Heart right ventricle (tissue), 16 donors: ENCODE results near the gene ROCK2. TPM values are rescaled to one million over a fixed set of nuclear protein-coding genes. Genes with fewer than 3 reads are reported as not detected.

Experiments used
- ATAC-seq, 8 donors: fragments of 200-7000 bp; cut with Tn5 transposase; one replicate each; pipeline ENCODE4 v1.9.1; 2020; ENCODE audit warnings: mild to moderate bottlenecking in 8 of 8, moderate library complexity in 8 of 8, moderate number of reproducible peaks in 1 of 8
- DNase-seq, 2 donors: peaks; one replicate each; pipeline ENCODE4 v3.0.0-alpha.2; 2020
- H3K27ac ChIP-seq, 10 donors: fragments of 200-600 bp; sonication (generic) in 2 of 10; one replicate each; pipeline versions ENCODE4 v1.5.0 to v1.8.0; 2020 to 2022; ENCODE audit warnings: mild to moderate bottlenecking in 3 of 10
- H3K27me3 ChIP-seq, 7 donors: fragments of 200-600 bp; one replicate each; pipeline ENCODE4 v1.8.0; 2021 to 2022; ENCODE audit warnings: mild to moderate bottlenecking in 2 of 7
- H3K36me3 ChIP-seq, 9 donors: fragments of 200-600 bp; sonication (generic) in 1 of 9; one replicate each; pipeline versions ENCODE4 v1.5.0 to v1.8.0; 2020 to 2022; ENCODE audit warnings: mild to moderate bottlenecking in 2 of 9
- H3K4me1 ChIP-seq, 9 donors: fragments of 200-600 bp; sonication (generic) in 1 of 9; one replicate each; pipeline versions ENCODE4 v1.5.0 to v1.8.0; 2020 to 2022; ENCODE audit warnings: mild to moderate bottlenecking in 4 of 9
- H3K4me3 ChIP-seq, 10 donors: fragments of 200-600 bp; sonication (generic) in 2 of 10; one replicate each; pipeline versions ENCODE4 v1.5.0 to v1.8.0; 2020 to 2022; ENCODE audit warnings: mild to moderate bottlenecking in 7 of 10, moderate library complexity in 2 of 10
- H3K9me3 ChIP-seq, 11 donors: fragments of 200-600 bp in 10 of 11; sonication (generic) in 2 of 11; one replicate each; pipeline versions ENCODE4 v1.5.0 to v1.8.0; 2013 to 2022; ENCODE audit warnings: mild to moderate bottlenecking in 2 of 11, control low read depth in 1 of 11, moderate library complexity in 1 of 11
- WGBS, 2 donors: extraction: QIAGEN DNeasy Blood & Tissue Kit; methylation state at CpG; one replicate each; pipeline ENCODE4 v1.1.7; 2013; ENCODE audit warnings: inconsistent platforms in 1 of 2; 5-methylcytosine and 5-hydroxymethylcytosine counted together
- intact Hi-C, 10 donors: fragments of 100-400 bp; cut with DNase I; formaldehyde crosslinking; loops; one replicate each; pipeline versions ENCODE4 v1.11.1 to v1.14.2; 2022
- polyA plus RNA-seq, 2 donors: library from polyadenylated mRNA; stranded (reverse); fragments of 200-250 nt; gene quantifications; one replicate each; pipeline ENCODE4 v1.2.3, GENCODE V29; 2013
- total RNA-seq, 10 donors: library from RNA; stranded (reverse); fragmentation: NEBNext Ultra II Directional in 3 of 10; extraction: Animal tissue kit (Norgen Biotek cat#: 25700) in 3 of 10; gene quantifications; one replicate each; pipeline versions ENCODE4 v1.2.1 to v1.2.4, GENCODE V29; 2021 to 2023
- TF ChIP-seq, protein P1 (sequence below), 9 donors: fragments of 200-600 bp; sonication (generic) in 2 of 9; IDR thresholded peaks; one replicate each; pipeline versions ENCODE4 v1.5.0 to v1.8.0; 2021 to 2022; ENCODE audit warnings: antibody characterized with exemption in 9 of 9, mild to moderate bottlenecking in 5 of 9, moderate library complexity in 1 of 9
- donor health status: Arrhythmogenic right ventricular cardiomyopathy.
- donor health status: ischemic (EF 13 %, LVEDD 7.1; RV severe dilation, severe dysfunction).
- donor health status: healthy with polysubstance abuse.
- donor health status: DM: no; HTN: yes; CAD: no.
- donor health status: DM: no; HTN: no; CAD: no.
- donor health status: ischemic (EF 25% LVEDD 6.9; RV normal size, moderate dysfunction).
- donor health status: ischemic (EF 25% LVEDD 5.7; RV mildly dilated, moderate dysfunction).
- donor health status: healthy.
- donor health status: DM: yes; HTN: yes; CAD: no.
- donor health status: Ischemic cardiomyopathy.
- donor health status: ischemic (EF 35%, LVEDD 5.7; RV mildly dilated, moderate dysfunction).
- donor health status: nonischemic (EF 11% LVEDD 7.7; RV severe dilation, severe dysfunction).
- donor health status: DM: yes; HTN: yes; CAD: no.
- donor health status: PGD.
- donor health status: ischemic (EF 29% LVEDD 5.4; RV normal size, mild dysfunction).
- donor health status: nonischemic (EF 23%, LVEDD 6.1; RV moderate dilation, normal function).

The ROCK2 gene
- total and polyA plus RNA-seq, 12 donors, result 6.9 to 51.8 (median 36.5) TPM

DNA sequence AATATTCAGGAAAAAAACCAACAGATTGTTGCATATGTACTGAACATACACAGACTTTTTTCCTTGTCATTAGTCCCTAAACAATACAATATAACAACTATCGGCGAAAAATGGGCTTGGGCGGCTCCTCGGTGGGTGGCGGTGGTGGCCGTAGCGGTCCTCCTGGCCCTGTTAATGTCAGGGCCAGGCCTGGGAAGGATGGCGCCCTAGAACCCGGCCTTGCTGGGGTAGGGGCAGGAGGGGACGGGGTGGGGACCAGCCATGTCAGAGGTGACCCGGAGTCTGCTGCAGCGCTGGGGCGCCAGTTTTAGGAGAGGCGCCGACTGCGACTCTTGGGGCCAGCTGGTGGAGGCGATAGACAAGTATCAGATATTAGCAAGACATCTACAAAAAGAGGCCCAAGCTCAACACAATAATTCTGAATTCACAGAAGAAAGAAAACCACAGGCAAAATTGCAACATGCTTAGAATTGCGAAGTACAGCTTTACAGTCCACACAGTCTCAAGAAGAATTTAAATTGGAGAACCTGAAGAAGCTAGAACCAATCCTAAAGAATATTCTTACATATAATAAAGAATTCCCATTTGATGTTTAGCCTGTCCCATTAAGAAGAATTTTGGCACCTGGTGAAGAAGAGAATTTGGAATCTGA is 36.5 kb downstream of the ROCK2 start:
- Histone ChIP-seq H3K4me1 (peaks cover 0 to 59% (median 47%) of the 10 kb centered on the region in 9 donors), H3K27ac (no peak overlapping the region), H3K4me3 (no peak overlapping the region), H3K9me3 (no peaks in the 10 kb centered on the region), H3K27me3 (no peaks in the 10 kb centered on the region), H3K36me3 (no peaks in the 10 kb centered on the region)
- intact Hi-C loops, result no loop called here
- TF ChIP-seq, protein P1, sequence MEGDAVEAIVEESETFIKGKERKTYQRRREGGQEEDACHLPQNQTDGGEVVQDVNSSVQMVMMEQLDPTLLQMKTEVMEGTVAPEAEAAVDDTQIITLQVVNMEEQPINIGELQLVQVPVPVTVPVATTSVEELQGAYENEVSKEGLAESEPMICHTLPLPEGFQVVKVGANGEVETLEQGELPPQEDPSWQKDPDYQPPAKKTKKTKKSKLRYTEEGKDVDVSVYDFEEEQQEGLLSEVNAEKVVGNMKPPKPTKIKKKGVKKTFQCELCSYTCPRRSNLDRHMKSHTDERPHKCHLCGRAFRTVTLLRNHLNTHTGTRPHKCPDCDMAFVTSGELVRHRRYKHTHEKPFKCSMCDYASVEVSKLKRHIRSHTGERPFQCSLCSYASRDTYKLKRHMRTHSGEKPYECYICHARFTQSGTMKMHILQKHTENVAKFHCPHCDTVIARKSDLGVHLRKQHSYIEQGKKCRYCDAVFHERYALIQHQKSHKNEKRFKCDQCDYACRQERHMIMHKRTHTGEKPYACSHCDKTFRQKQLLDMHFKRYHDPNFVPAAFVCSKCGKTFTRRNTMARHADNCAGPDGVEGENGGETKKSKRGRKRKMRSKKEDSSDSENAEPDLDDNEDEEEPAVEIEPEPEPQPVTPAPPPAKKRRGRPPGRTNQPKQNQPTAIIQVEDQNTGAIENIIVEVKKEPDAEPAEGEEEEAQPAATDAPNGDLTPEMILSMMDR (IDR thresholded peaks at IDR 0.05), result no peak
- ATAC-seq (no peak), DNase-seq (no peak)
- 99% methylated on average over 18 of the region's 18 CpGs for WGBS, 2 donors

DNA sequence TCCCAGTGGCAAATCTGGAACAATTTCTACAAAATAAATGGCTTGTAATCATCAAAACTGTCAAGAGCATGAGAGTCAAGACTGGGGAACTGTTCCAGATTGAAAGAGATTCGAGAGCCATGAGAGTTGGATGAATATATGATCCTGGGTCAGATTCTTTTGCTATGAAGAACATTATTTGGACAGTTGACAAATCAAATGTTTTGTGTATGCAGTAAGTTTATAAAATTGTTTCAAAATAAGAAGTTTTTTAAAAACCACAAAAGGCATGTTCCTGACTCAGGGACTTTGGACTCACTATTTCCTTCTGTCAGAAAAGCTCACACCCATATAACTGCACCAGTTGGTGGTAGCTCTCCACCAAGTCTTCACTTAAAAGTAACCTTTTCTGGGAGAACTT is 38.5 kb downstream of the ROCK2 start:
- DNase-seq, result no peak
- intact Hi-C loops, result no loop called here
- Histone ChIP-seq H3K27ac (no peak overlapping the region), H3K4me3 (no peak overlapping the region), H3K27me3 (no peaks in the 10 kb centered on the region), H3K4me1 (peaks cover 0 to 56% (median 43%) of the 10 kb centered on the region in 9 donors), H3K9me3 (no peaks in the 10 kb centered on the region), H3K36me3 (no peaks in the 10 kb centered on the region)
- peak in 5 of 8 donors; percentile 29 to 54 (median 49) for ATAC-seq
- TF ChIP-seq, protein P1 (IDR thresholded peaks at IDR 0.05), result no peak
- WGBS, 2 donors, result 49 to 56% methylated on average over 1 of the region's 1 CpG

DNA sequence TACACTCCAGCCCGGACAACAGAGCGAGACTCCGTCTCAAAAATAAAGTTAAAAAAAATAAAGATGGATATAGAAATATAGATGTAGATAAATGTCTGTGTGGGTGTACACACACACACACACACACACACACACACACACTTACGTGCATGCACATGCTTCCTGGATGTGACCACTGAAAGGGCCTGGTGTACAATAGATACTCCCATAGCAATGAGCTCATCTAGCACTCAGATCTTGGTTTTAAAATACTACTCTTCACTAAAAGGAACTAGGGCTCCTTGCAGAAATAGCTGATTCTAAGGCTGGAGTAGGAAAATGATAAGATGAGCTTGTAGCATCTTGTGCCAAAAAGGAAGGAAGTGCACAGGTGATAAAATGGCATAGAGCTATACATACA is 39.1 kb downstream of the ROCK2 start:
- H3K36me3 ChIP-seq, result no peaks in the 10 kb centered on the region
- H3K4me3 ChIP-seq, result no peak overlapping the region
- no peaks in the 10 kb centered on the region for H3K9me3 ChIP-seq
- 81 to 91% methylated on average over 4 of the region's 4 CpGs for WGBS, 2 donors
- no peaks in the 10 kb centered on the region for H3K27me3 ChIP-seq
- no peak overlapping the region for H3K27ac ChIP-seq
- peaks cover 0 to 56% (median 37%) of the 10 kb centered on the region in 9 donors for H3K4me1 ChIP-seq
- ATAC-seq (peak in 1 of 8 donors; percentile 18), DNase-seq (no peak)
- TF ChIP-seq, protein P1 (IDR thresholded peaks at IDR 0.05), result no peak
- intact Hi-C loops, result no loop called here

DNA sequence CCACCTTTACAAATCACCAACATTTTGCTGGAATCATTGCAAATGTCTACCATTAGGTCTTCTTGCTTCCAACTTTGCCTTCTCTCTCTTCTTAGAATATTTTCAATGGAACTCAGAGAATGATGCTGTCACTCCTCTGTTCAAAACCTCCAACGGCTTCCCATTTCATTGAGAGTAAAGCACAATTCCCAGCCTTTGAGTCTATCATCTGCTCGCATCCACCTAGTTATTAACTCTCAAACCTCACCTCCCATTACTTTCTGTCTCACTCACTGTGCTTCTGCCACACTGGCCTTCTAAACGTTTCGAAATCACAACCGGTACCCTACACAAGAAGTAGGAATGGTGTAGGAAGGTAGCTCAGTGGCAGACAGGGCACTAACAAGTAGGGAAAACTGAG is 40.0 kb downstream of the ROCK2 start:
- Histone ChIP-seq H3K27me3 (no peaks in the 10 kb centered on the region), H3K9me3 (no peaks in the 10 kb centered on the region), H3K4me1 (peaks cover 0 to 48% (median 33%) of the 10 kb centered on the region in 9 donors), H3K36me3 (no peaks in the 10 kb centered on the region), H3K4me3 (no peak overlapping the region), H3K27ac (no peak overlapping the region)
- intact Hi-C loops, result no loop called here
- 90 to 92% methylated on average over 5 of the region's 5 CpGs for WGBS, 2 donors
- DNase-seq (no peak), ATAC-seq (no peak)
- TF ChIP-seq, protein P1 (IDR thresholded peaks at IDR 0.05), result no peak
